NB4 (cell line): ENCODE measurements around the gene RAB12.

ENCODE experiments used
- CTCF ChIP-seq: IDR thresholded peaks from one replicate; pipeline ENCODE4 v1.5.1; 2012; ENCODE audit warnings: low read depth, low read length
- MAX ChIP-seq: IDR thresholded peaks from 2 replicates; pipeline ENCODE4 v1.6.1; 2011; ENCODE audit warnings: low read depth, low read length
- MYC ChIP-seq: IDR thresholded peaks from 2 replicates; pipeline ENCODE4 v1.6.1; 2011; ENCODE audit warnings: low read depth, low read length
- POLR2A ChIP-seq: IDR thresholded peaks from 2 replicates; pipeline ENCODE4 v1.6.1; 2011; ENCODE audit warnings: mild to moderate bottlenecking; ENCODE audit not compliant: insufficient read length; ENCODE audit errors: extremely low read depth

GRCh38 chr18:8673256-8674209 lies 64.3 kb downstream of the RAB12 start:
- no peak for TF ChIP-seq POLR2A
- no peak for TF ChIP-seq MAX
- TF ChIP-seq CTCF = no peak
- TF ChIP-seq MYC = no peak
